ENCODE data around the gene DOC2A. TPM values are rescaled to one million over a fixed set of nuclear protein-coding genes. Genes with fewer than 3 reads are reported as not detected.
"Not testable (repeated sequence)": the region's sequence is repeated elsewhere in the genome, so short reads cannot be mapped to it uniquely, and the experiment has no call there.

Gene DOC2A
- total and polyA plus RNA-seq, 12 donors, result 0.27 to 2.7 (median 0.55) TPM; not detected in 6

DNA sequence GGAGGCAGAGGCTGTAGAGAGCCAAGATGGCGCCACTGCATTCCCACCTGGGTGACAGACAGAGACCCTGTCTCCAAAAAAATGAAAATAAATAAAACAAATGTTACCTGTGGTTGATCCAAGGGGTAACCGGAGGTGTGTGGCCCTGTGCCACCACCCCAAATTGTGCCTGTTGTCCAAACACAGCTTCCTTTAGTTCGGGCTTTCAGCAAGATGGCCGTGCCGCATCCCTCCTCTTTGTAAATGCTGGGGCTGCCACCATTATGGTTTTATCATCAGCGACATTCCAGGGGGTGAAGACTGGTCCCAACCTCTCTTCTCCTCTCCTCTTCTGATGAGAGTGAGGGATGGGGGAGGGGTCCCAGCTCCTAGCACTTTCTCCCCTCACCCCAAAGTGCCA, 12.1 kb upstream of the DOC2A start, which contains the start of gene C16orf92:
C16orf92 (plus strand) TSS at position 312 of the 400 bp plus-strand sequence. CDS start 143 bp downstream, outside the sequence.
- intact Hi-C loops (cut with DNase I), result loop anchor here in 7 of 10 donors (5.0 to 10.0 kb wide), 4 partner anchors 161 to 328 kb away; partner anchors contain the start of gene CDIPT (in 1 of the 7)
- peaks cover 0 to 29% (median 19%) of the 10 kb centered on the region in 7 donors for H3K27me3 ChIP-seq
- no peak for ATAC-seq

DNA sequence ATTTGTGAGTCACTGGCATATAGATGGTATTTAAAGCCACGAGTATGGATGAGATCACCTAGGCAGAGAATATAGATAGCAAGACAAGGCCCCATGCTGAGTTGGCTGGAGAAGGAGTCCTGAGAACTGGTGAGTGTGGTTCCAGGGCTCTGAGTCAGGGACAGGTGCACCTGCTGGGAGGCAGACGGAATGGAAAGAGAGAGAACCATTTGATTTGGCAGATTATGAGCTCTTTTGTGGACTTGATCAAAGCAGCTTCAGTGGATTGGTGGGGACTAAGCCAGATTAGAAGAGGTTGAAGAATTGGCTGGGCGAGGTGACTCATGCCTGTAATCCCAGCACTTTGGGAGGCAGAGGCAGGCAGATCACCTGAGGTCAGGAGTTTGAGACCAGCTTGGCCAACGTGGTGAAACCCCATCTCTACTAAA, 7.9 kb upstream of the DOC2A start:
- H3K9me3 ChIP-seq, result no peaks in the 10 kb centered on the region
- H3K27ac ChIP-seq, result no peak overlapping the region
- ATAC-seq, result no peak
- H3K36me3 ChIP-seq, result no peaks in the 10 kb centered on the region
- no peak overlapping the region for H3K4me3 ChIP-seq
- intact Hi-C loops (cut with DNase I), result loop anchor here in 2 of 10 donors (10.0 kb wide), 2 partner anchors 84 to 324 kb away; no protein-coding TSS in a partner anchor
- peaks cover 0 to 12% (median 9%) of the 10 kb centered on the region in 9 donors for H3K4me1 ChIP-seq
- TF ChIP-seq, protein P1, sequence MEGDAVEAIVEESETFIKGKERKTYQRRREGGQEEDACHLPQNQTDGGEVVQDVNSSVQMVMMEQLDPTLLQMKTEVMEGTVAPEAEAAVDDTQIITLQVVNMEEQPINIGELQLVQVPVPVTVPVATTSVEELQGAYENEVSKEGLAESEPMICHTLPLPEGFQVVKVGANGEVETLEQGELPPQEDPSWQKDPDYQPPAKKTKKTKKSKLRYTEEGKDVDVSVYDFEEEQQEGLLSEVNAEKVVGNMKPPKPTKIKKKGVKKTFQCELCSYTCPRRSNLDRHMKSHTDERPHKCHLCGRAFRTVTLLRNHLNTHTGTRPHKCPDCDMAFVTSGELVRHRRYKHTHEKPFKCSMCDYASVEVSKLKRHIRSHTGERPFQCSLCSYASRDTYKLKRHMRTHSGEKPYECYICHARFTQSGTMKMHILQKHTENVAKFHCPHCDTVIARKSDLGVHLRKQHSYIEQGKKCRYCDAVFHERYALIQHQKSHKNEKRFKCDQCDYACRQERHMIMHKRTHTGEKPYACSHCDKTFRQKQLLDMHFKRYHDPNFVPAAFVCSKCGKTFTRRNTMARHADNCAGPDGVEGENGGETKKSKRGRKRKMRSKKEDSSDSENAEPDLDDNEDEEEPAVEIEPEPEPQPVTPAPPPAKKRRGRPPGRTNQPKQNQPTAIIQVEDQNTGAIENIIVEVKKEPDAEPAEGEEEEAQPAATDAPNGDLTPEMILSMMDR (IDR thresholded peaks at IDR 0.05), result no peak
- 62 to 74% methylated on average over 4 of the region's 4 CpGs for WGBS, 2 donors
- DNase-seq, result no peak
- H3K27me3 ChIP-seq, result peaks cover 0 to 2% (median 0%) of the 10 kb centered on the region in 7 donors

More for the DNA sequence above, 12.1 kb upstream of the DOC2A start, which contains the start of gene C16orf92:
- H3K9me3 ChIP-seq, result no peaks in the 10 kb centered on the region
- WGBS, 2 donors, result 86 to 89% methylated on average over 6 of the region's 6 CpGs
- peaks cover 0 to 12% (median 9%) of the 10 kb centered on the region in 9 donors for H3K4me1 ChIP-seq
- H3K27ac ChIP-seq, result no peak within 1 kb of the TSS
- no peak for DNase-seq
- no peak within 1 kb of the TSS for H3K4me3 ChIP-seq
- H3K36me3 ChIP-seq, result no peaks in the 10 kb centered on the region
- TF ChIP-seq, protein P1 (IDR thresholded peaks at IDR 0.05), result no peak

DNA sequence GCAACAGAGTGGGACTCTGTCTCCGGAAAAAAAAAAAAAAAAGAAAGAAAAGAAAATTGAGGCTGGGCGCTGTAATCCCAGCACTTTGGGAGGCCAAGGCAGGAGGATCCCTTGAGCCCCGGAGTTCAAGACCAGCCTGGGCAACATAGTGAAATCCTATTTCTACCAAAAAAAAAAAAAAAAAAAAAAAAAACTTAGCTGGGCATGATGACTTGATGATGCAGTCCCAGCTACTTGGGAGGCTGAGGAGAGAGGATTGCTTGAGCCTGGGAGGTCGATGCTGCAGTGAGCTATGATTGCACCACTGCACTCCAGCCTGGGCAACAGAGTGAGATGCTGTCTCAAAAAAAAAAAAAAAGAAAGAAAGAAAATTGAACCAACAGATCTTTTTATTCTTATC, 7.1 kb upstream of the DOC2A start:
- intact Hi-C loops (cut with DNase I), result loop anchor here in 2 of 10 donors (10.0 kb wide), 2 partner anchors 83 to 323 kb away; no protein-coding TSS in a partner anchor
- ATAC-seq, H3K4me3 ChIP-seq, H3K36me3 ChIP-seq, H3K27ac ChIP-seq, H3K9me3 ChIP-seq, H3K27me3 ChIP-seq, DNase-seq: not testable (repeated sequence)
- 90 to 91% methylated on average over 4 of the region's 4 CpGs for WGBS, 2 donors
- peaks cover 0 to 12% (median 9%) of the 10 kb centered on the region in 9 donors for H3K4me1 ChIP-seq

DNA sequence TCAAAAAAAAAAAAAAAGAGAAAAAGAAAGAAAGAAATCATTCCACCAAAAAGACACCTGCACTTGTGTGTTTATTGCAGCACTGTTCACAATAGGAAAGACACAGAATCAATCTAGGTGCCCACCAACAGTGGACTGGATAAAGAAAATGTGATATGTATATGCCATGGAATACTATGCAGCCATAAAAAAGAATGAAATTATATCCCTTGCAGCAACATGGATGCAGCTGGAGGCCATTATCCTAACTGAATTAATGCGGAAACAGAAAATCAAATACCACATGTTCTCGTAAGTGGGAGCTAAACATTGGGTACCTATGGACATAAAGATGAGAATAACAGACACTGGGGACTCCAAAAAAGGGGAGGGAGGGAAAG, 6.4 kb upstream of the DOC2A start:
- DNase-seq, result no peak
- no peak for ATAC-seq
- intact Hi-C loops (cut with DNase I), result loop anchor here in 2 of 10 donors (10.0 kb wide), 2 partner anchors 82 to 322 kb away; no protein-coding TSS in a partner anchor
- Histone ChIP-seq H3K9me3 (no peaks in the 10 kb centered on the region), H3K4me1 (peaks cover 0 to 12% (median 9%) of the 10 kb centered on the region in 9 donors), H3K4me3 (no peak overlapping the region), H3K36me3 (no peaks in the 10 kb centered on the region), H3K27ac (no peak overlapping the region), H3K27me3 (peaks cover 0 to 8% (median 5%) of the 10 kb centered on the region in 7 donors)
- TF ChIP-seq, protein P1 (IDR thresholded peaks at IDR 0.05), result no peak
- WGBS, 2 donors, result 93 to 98% methylated on average over 2 of the region's 2 CpGs

All from heart right ventricle (tissue), 16 donors.